ENCODE results near the gene APBA2.

The APBA2 gene

GRCh38 chr15:29071232-29071881, 185.6 kb downstream of the APBA2 start:
- DNase-seq, result no peak
- Mint-ChIP-seq H3K9me3 (peaks cover 18% of the 10 kb centered on the region), H3K4me1 (peaks cover 32% of the 10 kb centered on the region), H3K27ac (no peak overlapping the region), H3K4me3 (no peak overlapping the region), H3K27me3 (ENCODE audit: low read depth, poor library complexity) (peaks cover 2% of the 10 kb centered on the region), H3K36me3 (ENCODE audit: low read depth) (peaks cover 35% of the 10 kb centered on the region)
- no peak for TF ChIP-seq CTCF (IDR thresholded peaks at IDR 0.05)

- Mint-ChIP-seq H3K4me3 (no peak overlapping the region), H3K4me1 (peaks cover 31% of the 10 kb centered on the region), H3K27ac (no peak overlapping the region), H3K27me3 (ENCODE audit: low read depth, poor library complexity) (peaks cover 4% of the 10 kb centered on the region), H3K9me3 (peaks cover 18% of the 10 kb centered on the region), H3K36me3 (ENCODE audit: low read depth) (peaks cover 34% of the 10 kb centered on the region)
- DNase-seq, result no peak
- TF ChIP-seq CTCF (IDR thresholded peaks at IDR 0.05), result no peak
These were observed 186.1 kb downstream of the APBA2 start for GRCh38 chr15:29071882-29072273.

- Mint-ChIP-seq H3K4me3 (no peak overlapping the region), H3K27me3 (ENCODE audit: low read depth, poor library complexity) (peaks cover 4% of the 10 kb centered on the region), H3K9me3 (peaks cover 18% of the 10 kb centered on the region), H3K36me3 (ENCODE audit: low read depth) (peaks cover 34% of the 10 kb centered on the region), H3K4me1 (peaks cover 26% of the 10 kb centered on the region), H3K27ac (no peak overlapping the region)
- TF ChIP-seq CTCF (IDR thresholded peaks at IDR 0.05), result no peak
- no peak for DNase-seq
These were observed 186.7 kb downstream of the APBA2 start for GRCh38 chr15:29072444-29072843.

GRCh38 chr15:29074045-29074444, 188.3 kb downstream of the APBA2 start:
- TF ChIP-seq CTCF (IDR thresholded peaks at IDR 0.05), result no peak
- no peak overlapping the region for H3K4me3 Mint-ChIP-seq
- DNase-seq, result no peak
- peaks cover 9% of the 10 kb centered on the region for H3K9me3 Mint-ChIP-seq
- peaks cover 22% of the 10 kb centered on the region for H3K4me1 Mint-ChIP-seq
- peaks cover 4% of the 10 kb centered on the region for H3K27me3 Mint-ChIP-seq (ENCODE audit: low read depth, poor library complexity)
- H3K27ac Mint-ChIP-seq, result no peak overlapping the region
- peaks cover 36% of the 10 kb centered on the region for H3K36me3 Mint-ChIP-seq (ENCODE audit: low read depth)

GRCh38 chr15:29078541-29078940, 192.8 kb downstream of the APBA2 start:
- H3K36me3 Mint-ChIP-seq (ENCODE audit: low read depth), result peaks cover 27% of the 10 kb centered on the region
- H3K27me3 Mint-ChIP-seq (ENCODE audit: low read depth, poor library complexity), result peaks cover 7% of the 10 kb centered on the region
- no peaks in the 10 kb centered on the region for H3K4me1 Mint-ChIP-seq
- DNase-seq, result no peak
- TF ChIP-seq CTCF (IDR thresholded peaks at IDR 0.05), result no peak
- no peaks in the 10 kb centered on the region for H3K9me3 Mint-ChIP-seq
- H3K4me3 Mint-ChIP-seq, result no peak overlapping the region
- no peak overlapping the region for H3K27ac Mint-ChIP-seq

GRCh38 chr15:29079479-29079878, 193.7 kb downstream of the APBA2 start:
- Mint-ChIP-seq H3K9me3 (peaks cover under 1% of the 10 kb centered on the region), H3K27me3 (ENCODE audit: low read depth, poor library complexity) (peaks cover 7% of the 10 kb centered on the region), H3K4me3 (no peak overlapping the region), H3K36me3 (ENCODE audit: low read depth) (peaks cover 31% of the 10 kb centered on the region), H3K27ac (no peak overlapping the region), H3K4me1 (no peaks in the 10 kb centered on the region)
- no peak for DNase-seq
- no peak for TF ChIP-seq CTCF (IDR thresholded peaks at IDR 0.05)
